Upper lobe of left lung (tissue), 4 donors: ENCODE measurements around the gene ESR2.

ENCODE experiments used
- CTCF ChIP-seq, 6 experiments: fragments of 450-650 bp in 4 of 6; fragments of 200-600 bp in 2 of 6; sonication (generic) in 2 of 6; IDR thresholded peaks; one replicate each; pipeline ENCODE4 v1.5.1; 2016 to 2019; ENCODE audit warnings: antibody characterized with exemption in 6 of 6
- EP300 ChIP-seq, 4 donors: sonication (generic); formaldehyde crosslinking; IDR thresholded peaks; one replicate each; pipeline ENCODE4 v1.5.1; 2017; ENCODE audit warnings: antibody characterized with exemption in 4 of 4, control low read depth in 2 of 4
- POLR2A ChIP-seq, 4 donors: fragments of 450-650 bp; IDR thresholded peaks; one replicate each; pipeline ENCODE4 v1.5.1; 2016 to 2017; ENCODE audit warnings: antibody characterized with exemption in 4 of 4, mild to moderate bottlenecking in 2 of 4
- POLR2AphosphoS5 ChIP-seq, 2 donors: sonication (generic); formaldehyde crosslinking; IDR thresholded peaks; one replicate each; pipeline ENCODE4 v1.5.1; 2017; ENCODE audit warnings: antibody characterized with exemption in 2 of 2

DNA sequence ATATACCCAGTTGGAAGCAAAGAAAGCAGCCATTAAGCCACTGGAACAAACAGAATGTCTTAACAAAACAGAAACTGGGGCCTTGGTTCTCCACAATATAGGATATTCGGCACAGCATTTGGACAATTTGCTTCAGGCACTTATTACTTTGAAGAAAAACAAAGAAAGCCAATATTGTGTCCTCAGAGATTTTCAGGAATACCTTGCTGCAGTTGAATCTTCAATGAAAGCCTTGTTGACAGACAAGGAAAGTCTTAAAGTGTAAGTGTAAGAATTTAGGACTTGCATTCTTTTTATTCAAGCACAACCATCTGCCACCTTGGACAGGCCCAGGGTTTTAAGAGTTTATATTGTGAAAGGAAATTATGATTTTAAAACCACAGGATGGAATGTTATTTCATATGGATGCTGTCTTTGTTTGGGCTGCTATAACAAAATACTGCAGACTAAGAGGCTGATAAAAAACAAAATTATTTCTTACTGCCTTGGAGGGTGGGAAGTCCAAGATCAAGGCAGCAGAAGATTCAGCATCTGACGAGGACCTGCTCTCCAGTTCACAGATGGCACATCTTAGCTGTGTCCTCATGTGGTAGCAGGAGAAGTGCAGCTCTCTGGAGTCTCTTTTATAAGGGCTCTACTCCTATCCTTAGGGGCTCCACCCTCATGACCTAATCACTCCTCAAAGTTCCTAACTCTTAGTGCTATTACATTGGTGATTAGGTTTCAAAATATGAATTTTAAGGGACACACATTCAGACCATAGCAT lies 244.4 kb downstream of the ESR2 start:
- no peak for TF ChIP-seq CTCF (IDR thresholded peaks at IDR 0.05)
- TF ChIP-seq POLR2A (IDR thresholded peaks at IDR 0.05), result no peak
- TF ChIP-seq EP300 (IDR thresholded peaks at IDR 0.05), result no peak
- TF ChIP-seq POLR2AphosphoS5 (IDR thresholded peaks at IDR 0.05), result no peak
